ENCODE data around the gene SLC1A4.
A peak's percentile ranks its signal among the peaks of the same experiment; 100 is the strongest.

The SLC1A4 gene

DNA sequence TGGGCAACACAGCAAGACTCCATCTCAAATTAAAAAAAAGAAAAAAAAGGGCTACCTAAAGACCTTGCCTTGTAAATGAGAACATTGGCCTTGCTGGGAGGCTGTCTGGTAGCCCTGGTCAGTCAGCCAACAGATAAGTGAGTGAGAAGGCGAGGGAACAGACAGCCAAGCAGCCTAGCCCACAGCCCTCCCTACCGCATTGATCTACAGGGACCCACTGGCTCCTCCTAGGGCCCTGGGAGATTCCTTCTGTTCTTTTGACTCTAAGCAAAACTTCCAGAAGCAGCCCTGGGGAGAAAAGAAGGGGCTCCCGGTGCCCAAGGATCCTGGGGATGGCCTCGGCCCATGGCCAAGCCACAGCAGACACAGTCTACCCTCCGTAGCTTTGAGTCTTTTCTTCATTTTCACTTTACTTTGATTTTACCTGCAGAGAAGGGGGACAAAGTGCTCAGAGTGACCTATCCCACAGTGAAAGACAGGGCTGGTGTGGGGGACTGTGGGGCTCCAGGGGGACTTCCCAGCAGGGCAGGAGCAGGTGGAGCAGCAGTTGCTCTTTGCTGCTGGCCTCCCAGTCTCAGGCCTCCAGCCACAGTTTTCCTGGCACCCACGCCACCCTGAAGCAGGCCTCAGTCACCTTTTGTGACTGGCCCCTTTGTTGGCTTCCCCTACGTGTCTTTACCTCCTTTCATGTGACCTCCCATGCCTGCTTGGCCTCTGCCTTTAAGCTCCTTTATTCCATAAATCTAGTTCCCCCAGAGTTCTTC lies 72.1 kb downstream of the SLC1A4 start:
- H3K4me3 ChIP-seq: no peak overlapping the region
- no peaks in the 10 kb centered on the region for H3K9me3 ChIP-seq
- in situ Hi-C loops (cut with MboI; ENCODE audit: low sequenced_read_pairs): no loop called here
- peaks cover 8% of the 10 kb centered on the region for H3K4me1 ChIP-seq
- DNase-seq (ENCODE audit: low spot score in 2 of 2): no peak
- no peaks in the 10 kb centered on the region for H3K27me3 ChIP-seq (ENCODE audit: low read depth)
- no peaks in the 10 kb centered on the region for H3K36me3 ChIP-seq (replicated peaks)

GRCh38 chr2:65061910-65062339 lies 72.7 kb downstream of the SLC1A4 start:
- no peaks in the 10 kb centered on the region for H3K9me3 ChIP-seq
- no peak for DNase-seq (ENCODE audit: low spot score in 2 of 2)
- H3K27me3 ChIP-seq (ENCODE audit: low read depth): no peaks in the 10 kb centered on the region
- in situ Hi-C loops (cut with MboI; ENCODE audit: low sequenced_read_pairs): no loop called here
- H3K4me1 ChIP-seq: peaks cover 8% of the 10 kb centered on the region
- no peaks in the 10 kb centered on the region for H3K36me3 ChIP-seq (replicated peaks)
- H3K4me3 ChIP-seq: no peak overlapping the region

DNA sequence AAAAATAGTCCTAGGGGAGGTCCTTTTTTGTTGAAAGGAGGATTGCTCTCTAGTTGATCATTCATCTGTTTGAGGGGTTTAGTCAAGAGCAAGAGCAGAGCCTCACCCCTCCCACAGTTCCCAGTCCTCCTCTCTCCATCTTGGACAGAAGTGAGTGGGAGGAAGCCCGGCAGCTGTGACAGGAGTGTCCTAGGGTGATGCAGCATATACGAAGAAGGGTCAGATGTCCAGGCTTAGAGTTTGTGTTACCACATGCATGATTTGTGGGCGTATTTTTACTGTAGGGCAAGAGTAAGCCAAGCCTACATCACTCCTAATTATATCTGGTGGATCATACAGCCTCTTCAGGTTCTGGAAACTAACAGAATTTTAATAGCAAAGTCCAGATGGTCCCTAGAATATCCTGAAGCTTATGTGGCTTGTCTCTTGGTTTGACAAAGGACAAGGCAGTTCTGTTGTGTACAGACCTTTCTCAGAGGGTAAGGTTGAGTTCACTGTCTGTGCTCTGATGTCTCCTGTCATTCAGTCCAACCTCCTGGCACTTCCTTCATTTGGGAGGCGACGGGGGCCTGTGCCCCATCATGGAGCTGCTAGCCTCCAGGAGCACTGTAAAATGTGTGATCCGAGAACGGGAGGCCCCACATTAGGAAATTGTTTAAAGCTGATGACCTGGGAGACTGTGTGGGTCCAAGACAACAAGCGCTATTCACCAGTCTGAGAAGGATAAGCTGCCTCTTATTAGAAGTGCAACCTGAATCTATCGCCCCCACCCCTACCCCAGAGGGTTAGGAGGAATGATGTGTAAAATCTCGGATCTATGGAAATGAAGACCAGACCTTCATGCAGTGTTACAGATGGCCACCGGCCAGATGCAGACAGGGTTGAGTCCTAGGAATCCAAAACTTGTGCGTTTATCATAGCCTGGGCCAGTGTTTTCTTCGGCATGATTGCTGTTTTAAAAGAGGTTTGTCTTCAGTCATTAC lies 73.9 kb downstream of the SLC1A4 start:
- Histone ChIP-seq H3K27me3 (ENCODE audit: low read depth) (no peaks in the 10 kb centered on the region), H3K4me3 (no peak overlapping the region), H3K9me3 (no peaks in the 10 kb centered on the region), H3K36me3 (replicated peaks) (no peaks in the 10 kb centered on the region), H3K4me1 (peaks cover 8% of the 10 kb centered on the region)
- DNase-seq (ENCODE audit: low spot score in 2 of 2): no peak
- in situ Hi-C loops (cut with MboI; ENCODE audit: low sequenced_read_pairs): no loop called here

GRCh38 chr2:65064728-65065552 lies 75.7 kb downstream of the SLC1A4 start:
- in situ Hi-C loops (cut with MboI; ENCODE audit: low sequenced_read_pairs): no loop called here
- H3K36me3 ChIP-seq (replicated peaks): peaks cover 2% of the 10 kb centered on the region; the same call in 1 of the 2 replicates
- no peaks in the 10 kb centered on the region for H3K9me3 ChIP-seq
- no peak overlapping the region for H3K4me3 ChIP-seq
- no peaks in the 10 kb centered on the region for H3K27me3 ChIP-seq (ENCODE audit: low read depth)
- peak; percentile 47 to 64 for DNase-seq (ENCODE audit: low spot score in 2 of 2)
- H3K4me1 ChIP-seq: no peaks in the 10 kb centered on the region; the same call in 1 of the 2 replicates

- in situ Hi-C loops (cut with MboI; ENCODE audit: low sequenced_read_pairs): no loop called here
- H3K9me3 ChIP-seq: no peaks in the 10 kb centered on the region
- H3K36me3 ChIP-seq (replicated peaks): peaks cover 29% of the 10 kb centered on the region
- H3K4me1 ChIP-seq: no peaks in the 10 kb centered on the region
- no peak for DNase-seq (ENCODE audit: low spot score in 2 of 2)
- H3K4me3 ChIP-seq: no peak overlapping the region
- H3K27me3 ChIP-seq (ENCODE audit: low read depth): no peaks in the 10 kb centered on the region
Measured at GRCh38 chr2:65067806-65068553, 78.8 kb downstream of the SLC1A4 start.

- Histone ChIP-seq H3K4me1 (no peaks in the 10 kb centered on the region), H3K27me3 (ENCODE audit: low read depth) (no peaks in the 10 kb centered on the region), H3K36me3 (replicated peaks) (peaks cover 41% of the 10 kb centered on the region), H3K9me3 (no peaks in the 10 kb centered on the region), H3K4me3 (no peak overlapping the region)
- no peak for DNase-seq (ENCODE audit: low spot score in 2 of 2)
- in situ Hi-C loops (cut with MboI; ENCODE audit: low sequenced_read_pairs): no loop called here
Measured at GRCh38 chr2:65069439-65069824, 80.2 kb downstream of the SLC1A4 start.

- no peak for DNase-seq (ENCODE audit: low spot score in 2 of 2)
- Histone ChIP-seq H3K27me3 (ENCODE audit: low read depth) (no peaks in the 10 kb centered on the region), H3K4me3 (no peak overlapping the region), H3K4me1 (no peaks in the 10 kb centered on the region), H3K36me3 (replicated peaks) (peaks cover 41% of the 10 kb centered on the region), H3K9me3 (no peaks in the 10 kb centered on the region)
- in situ Hi-C loops (cut with MboI; ENCODE audit: low sequenced_read_pairs): no loop called here
Measured at GRCh38 chr2:65070172-65070830, 81.1 kb downstream of the SLC1A4 start.

GRCh38 chr2:65070856-65071255 lies 81.7 kb downstream of the SLC1A4 start:
- Histone ChIP-seq H3K36me3 (replicated peaks) (peaks cover 41% of the 10 kb centered on the region), H3K9me3 (no peaks in the 10 kb centered on the region), H3K27me3 (ENCODE audit: low read depth) (no peaks in the 10 kb centered on the region), H3K4me1 (no peaks in the 10 kb centered on the region), H3K4me3 (no peak overlapping the region)
- DNase-seq (ENCODE audit: low spot score in 2 of 2): no peak
- in situ Hi-C loops (cut with MboI; ENCODE audit: low sequenced_read_pairs): no loop called here

- H3K4me1 ChIP-seq: no peaks in the 10 kb centered on the region
- in situ Hi-C loops (cut with MboI; ENCODE audit: low sequenced_read_pairs): no loop called here
- H3K36me3 ChIP-seq (replicated peaks): peaks cover 45% of the 10 kb centered on the region
Measured at GRCh38 chr2:65071499-65072180, 82.4 kb downstream of the SLC1A4 start.

GRCh38 chr2:65072181-65072970 lies 83.2 kb downstream of the SLC1A4 start:
- in situ Hi-C loops (cut with MboI; ENCODE audit: low sequenced_read_pairs): no loop called here
- no peaks in the 10 kb centered on the region for H3K27me3 ChIP-seq (ENCODE audit: low read depth)
- H3K4me3 ChIP-seq: no peak overlapping the region
- H3K36me3 ChIP-seq (replicated peaks): peaks cover 45% of the 10 kb centered on the region
- no peaks in the 10 kb centered on the region for H3K4me1 ChIP-seq
- no peaks in the 10 kb centered on the region for H3K9me3 ChIP-seq
- no peak for DNase-seq (ENCODE audit: low spot score in 2 of 2)

More at GRCh38 chr2:65071499-65072180, 82.4 kb downstream of the SLC1A4 start:
- no peak overlapping the region for H3K4me3 ChIP-seq
- H3K27me3 ChIP-seq (ENCODE audit: low read depth): no peaks in the 10 kb centered on the region
- no peaks in the 10 kb centered on the region for H3K9me3 ChIP-seq
- peak in 1 of 2 experiments; percentile 44 for DNase-seq (ENCODE audit: low spot score in 2 of 2)
